ENCODE results near the gene MGLL.

Gene MGLL

DNA sequence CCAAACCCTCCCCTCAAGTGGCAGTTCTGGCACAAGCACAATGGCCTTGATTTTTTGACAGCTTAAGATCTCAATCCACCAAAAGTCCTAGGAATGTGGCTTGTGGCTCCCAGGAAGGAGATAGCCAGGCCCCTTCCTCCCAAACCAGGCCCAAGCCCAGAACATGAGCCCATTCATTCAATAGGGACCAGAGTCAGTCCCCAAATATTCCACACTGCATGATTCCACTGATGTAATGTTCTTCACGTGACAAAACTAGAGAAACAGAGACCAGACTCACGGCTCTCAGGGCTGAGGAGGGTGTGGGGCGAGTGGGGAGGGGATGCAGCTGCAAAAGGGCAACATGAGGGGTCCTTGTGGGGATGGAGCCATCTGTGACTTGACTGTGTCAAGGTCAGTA lies 124.0 kb downstream of the MGLL start:
- no peak overlapping the region for H2AFZ ChIP-seq (ENCODE audit: low read length)

DNA sequence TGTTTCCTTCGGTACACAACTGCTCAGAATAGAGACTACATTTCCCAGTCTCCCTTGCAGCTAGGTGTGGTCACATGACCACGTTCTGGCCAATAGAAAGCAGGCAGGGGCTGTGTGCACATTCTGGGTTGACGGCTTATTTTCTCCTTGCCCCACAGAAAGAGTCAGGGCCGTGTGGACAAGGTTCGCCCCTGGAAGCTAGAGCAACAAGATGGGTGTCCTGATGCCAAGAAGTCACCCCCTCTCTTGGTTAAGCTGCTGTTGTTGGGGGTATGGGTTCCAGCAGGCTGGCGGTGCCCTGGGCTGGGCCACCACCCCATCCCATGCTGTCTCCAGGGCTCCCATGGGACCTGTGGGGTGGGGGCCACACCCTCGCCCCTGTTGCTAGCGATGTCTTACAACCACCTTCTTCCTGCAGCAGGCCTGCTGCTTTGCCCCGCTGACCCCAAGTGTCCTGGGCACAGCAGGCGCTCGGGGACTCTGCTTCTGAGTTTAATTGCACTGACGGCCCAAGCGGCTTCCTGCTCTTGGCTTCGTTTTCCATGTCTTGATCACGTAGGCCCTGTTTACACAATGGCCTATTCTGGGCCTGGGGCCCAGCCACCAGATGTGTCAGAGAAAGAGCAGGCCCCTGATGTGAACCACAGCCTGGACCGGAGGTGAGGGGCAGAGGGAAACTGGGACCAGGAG lies 124.6 kb downstream of the MGLL start:
- H3K27me3 ChIP-seq (ENCODE audit: insufficient read depth, low read length): no peaks in the 10 kb centered on the region
- no peaks in the 10 kb centered on the region for H4K20me1 ChIP-seq (ENCODE audit: insufficient read depth, low read length)
- H3K4me2 ChIP-seq (ENCODE audit: low read length): peak overlapping the region; percentile 82
- TF ChIP-seq CTCF (IDR thresholded peaks at IDR 0.05; ENCODE audit: low read length) (no peak), EZH2 (IDR thresholded peaks at IDR 0.05; ENCODE audit: borderline replicate concordance, low read length) (no peak)
- H3K9me3 ChIP-seq (ENCODE audit: low read length): no peaks in the 10 kb centered on the region
- peak overlapping the region; percentile 59; the same call in 1 of the 2 replicates for H2AFZ ChIP-seq (ENCODE audit: low read length)
- no peaks in the 10 kb centered on the region for H3K9me2 ChIP-seq (ENCODE audit: low read depth, low read length)
- no peaks in the 10 kb centered on the region for H3K79me2 ChIP-seq (ENCODE audit: insufficient read depth, low read length)
- peaks cover 22% of the 10 kb centered on the region for H3K4me1 ChIP-seq (ENCODE audit: insufficient read depth, low read length, severe bottlenecking)
- peak overlapping the region; percentile 50; the same call in 1 of the 2 replicates for H3K9ac ChIP-seq (ENCODE audit: low read length)
- H3K27ac ChIP-seq (ENCODE audit: low read depth, low read length, poor library complexity, severe bottlenecking): peak overlapping the region; percentile 78
- peak overlapping the region; percentile 56 for H3K4me3 ChIP-seq (ENCODE audit: low read depth, low read length, poor library complexity, severe bottlenecking)
- no peaks in the 10 kb centered on the region for H3F3A ChIP-seq (ENCODE audit: insufficient read depth, low read length)
- H3K36me3 ChIP-seq (ENCODE audit: insufficient read depth, low read length): no peaks in the 10 kb centered on the region

More for the DNA sequence above, 124.0 kb downstream of the MGLL start:
- H3F3A ChIP-seq (ENCODE audit: insufficient read depth, low read length): no peaks in the 10 kb centered on the region
- no peaks in the 10 kb centered on the region for H3K9me2 ChIP-seq (ENCODE audit: low read depth, low read length)
- peaks cover under 1% of the 10 kb centered on the region; the same call in 1 of the 2 replicates for H3K9me3 ChIP-seq (ENCODE audit: low read length)
- H3K4me3 ChIP-seq (ENCODE audit: low read depth, low read length, poor library complexity, severe bottlenecking): peak overlapping the region; percentile 56
- H3K27me3 ChIP-seq (ENCODE audit: insufficient read depth, low read length): no peaks in the 10 kb centered on the region
- H3K4me2 ChIP-seq (ENCODE audit: low read length): peak overlapping the region; percentile 82; the same call in 1 of the 2 replicates
- H3K4me1 ChIP-seq (ENCODE audit: insufficient read depth, low read length, severe bottlenecking): peaks cover 22% of the 10 kb centered on the region
- no peaks in the 10 kb centered on the region for H4K20me1 ChIP-seq (ENCODE audit: insufficient read depth, low read length)
- peak overlapping the region; percentile 78 for H3K27ac ChIP-seq (ENCODE audit: low read depth, low read length, poor library complexity, severe bottlenecking)
- TF ChIP-seq EZH2 (IDR thresholded peaks at IDR 0.05; ENCODE audit: borderline replicate concordance, low read length) (no peak), CTCF (IDR thresholded peaks at IDR 0.05; ENCODE audit: low read length) (no peak)
- no peaks in the 10 kb centered on the region for H3K36me3 ChIP-seq (ENCODE audit: insufficient read depth, low read length)
- peak overlapping the region; percentile 50; the same call in 1 of the 2 replicates for H3K9ac ChIP-seq (ENCODE audit: low read length)
- no peaks in the 10 kb centered on the region for H3K79me2 ChIP-seq (ENCODE audit: insufficient read depth, low read length)

GRCh38 chr3:127694467-127695215 lies 127.7 kb downstream of the MGLL start:
- no peaks in the 10 kb centered on the region for H4K20me1 ChIP-seq (ENCODE audit: insufficient read depth, low read length)
- H3K4me2 ChIP-seq (ENCODE audit: low read length): no peak overlapping the region
- no peak for TF ChIP-seq EZH2 (IDR thresholded peaks at IDR 0.05; ENCODE audit: borderline replicate concordance, low read length)
- peak; percentile 53; the same call in 1 of the 2 replicates for TF ChIP-seq CTCF (IDR thresholded peaks at IDR 0.05; ENCODE audit: low read length)
- no peaks in the 10 kb centered on the region for H3K9me3 ChIP-seq (ENCODE audit: low read length)
- H3K27me3 ChIP-seq (ENCODE audit: insufficient read depth, low read length): peaks cover 3% of the 10 kb centered on the region; the same call in 1 of the 2 replicates
- H3K36me3 ChIP-seq (ENCODE audit: insufficient read depth, low read length): no peaks in the 10 kb centered on the region
- H3K9ac ChIP-seq (ENCODE audit: low read length): no peak overlapping the region
- H3K4me1 ChIP-seq (ENCODE audit: insufficient read depth, low read length, severe bottlenecking): peaks cover 22% of the 10 kb centered on the region
- no peak overlapping the region for H3K4me3 ChIP-seq (ENCODE audit: low read depth, low read length, poor library complexity, severe bottlenecking)
- no peak overlapping the region for H2AFZ ChIP-seq (ENCODE audit: low read length)
- no peaks in the 10 kb centered on the region for H3F3A ChIP-seq (ENCODE audit: insufficient read depth, low read length)
- H3K79me2 ChIP-seq (ENCODE audit: insufficient read depth, low read length): no peaks in the 10 kb centered on the region
- H3K9me2 ChIP-seq (ENCODE audit: low read depth, low read length): no peaks in the 10 kb centered on the region
- no peak overlapping the region for H3K27ac ChIP-seq (ENCODE audit: low read depth, low read length, poor library complexity, severe bottlenecking)

All from OCI-LY1 (cell line).